ENCODE results near the gene CRTC2. TPM values are rescaled to one million over a fixed set of nuclear protein-coding genes. Genes with fewer than 3 reads are reported as not detected.

Gene CRTC2
- total RNA-seq, 1 donor from 2014 or later, result 2.3 TPM

DNA sequence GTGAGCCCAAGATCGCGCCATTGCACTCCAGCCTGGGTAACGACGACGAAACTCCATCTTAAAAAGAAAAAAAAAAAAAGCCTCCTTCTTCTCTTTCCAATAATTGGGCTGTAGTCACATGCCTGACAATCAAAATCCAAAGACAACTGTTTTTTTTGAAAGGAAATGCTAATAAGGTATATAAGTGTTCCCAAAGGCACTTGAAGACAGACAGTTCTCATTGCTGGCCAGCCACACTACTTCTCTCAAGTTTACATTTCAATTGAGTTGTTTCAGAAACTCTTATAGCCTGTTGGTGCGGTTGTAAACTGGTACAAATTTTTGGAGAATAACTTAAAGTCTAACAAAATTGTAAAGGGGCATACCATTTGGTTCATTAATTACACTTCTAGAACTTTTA, 58.9 kb downstream of the CRTC2 start:
- no peak for DNase-seq (ENCODE audit: low read depth in 2 of 2)

Other genes starting within 250 kb of the CRTC2 start
- 16.4 and 20.7 TPM in 2 replicates for gene INTS3, start 230.6 kb downstream of the CRTC2 start, total RNA-seq
- 30.4 and 56.1 TPM in 2 replicates for gene SLC27A3, start 183.2 kb downstream of the CRTC2 start, total RNA-seq
- 4.0 and 6.2 TPM in 2 replicates for gene GATAD2B, start 35.6 kb downstream of the CRTC2 start, total RNA-seq
- gene DENND4B, start 11.9 kb downstream of the CRTC2 start, total RNA-seq, result 6.7 and 13.9 TPM in 2 replicates
- gene SLC39A1, start 4.9 kb upstream of the CRTC2 start, total RNA-seq, result 86.8 and 136 TPM in 2 replicates
- 6.8 and 8.7 TPM in 2 replicates for gene CREB3L4, start 9.3 kb upstream of the CRTC2 start, total RNA-seq
- 78.3 and 109 TPM in 2 replicates for gene JTB, start 19.1 kb upstream of the CRTC2 start, total RNA-seq
- gene RAB13, start 27.7 kb upstream of the CRTC2 start, total RNA-seq, result 35.4 and 61.8 TPM in 2 replicates
- 1,374 and 1,459 TPM in 2 replicates for gene RPS27, start 32.1 kb upstream of the CRTC2 start, total RNA-seq
- gene NUP210L, start 196.5 kb upstream of the CRTC2 start, total RNA-seq, result under 0.01 TPM in 2 replicates
- gene TPM3, start 233.5 kb upstream of the CRTC2 start, total RNA-seq, result 298 and 390 TPM in 2 replicates
- gene CFAP141, start 247.7 kb upstream of the CRTC2 start, total RNA-seq, result not detected in 2 replicates

Data from dermis microvascular lymphatic vessel endothelial cell (primary cell).